ENCODE data around the gene KBTBD6.

KBTBD6 gene

GRCh38 chr13:41159174-41159573 lies 26.6 kb upstream of the KBTBD6 start:
- Histone ChIP-seq H3K4me2 (ENCODE audit: insufficient read depth, low read length) (no peak overlapping the region), H3K9ac (ENCODE audit: low read depth, low read length) (no peak overlapping the region), H2AFZ (ENCODE audit: low read depth, low read length) (no peak overlapping the region), H3K36me3 (ENCODE audit: insufficient read depth, low read length) (peaks cover 6% of the 10 kb centered on the region; the same call in 1 of the 2 replicates), H3K4me3 (ENCODE audit: low read depth in 1 of 2, low read length in 2 of 2) (no peak overlapping the region), H3K79me2 (ENCODE audit: insufficient read depth, low read length) (no peaks in the 10 kb centered on the region), H3K27me3 (ENCODE audit: insufficient read depth, low read length, poor library complexity) (no peaks in the 10 kb centered on the region), H3K9me3 (ENCODE audit: insufficient read depth, low read length, severe bottlenecking) (no peaks in the 10 kb centered on the region), H4K20me1 (ENCODE audit: insufficient read depth, low read length) (no peaks in the 10 kb centered on the region), H3K27ac (ENCODE audit: low read length) (no peak overlapping the region), H3K4me1 (ENCODE audit: insufficient read depth, low read length) (0 out of 2 replicates have a peak, but pooled peaks cover 6% of the 10 kb centered on the region)
- TF ChIP-seq, protein P1, sequence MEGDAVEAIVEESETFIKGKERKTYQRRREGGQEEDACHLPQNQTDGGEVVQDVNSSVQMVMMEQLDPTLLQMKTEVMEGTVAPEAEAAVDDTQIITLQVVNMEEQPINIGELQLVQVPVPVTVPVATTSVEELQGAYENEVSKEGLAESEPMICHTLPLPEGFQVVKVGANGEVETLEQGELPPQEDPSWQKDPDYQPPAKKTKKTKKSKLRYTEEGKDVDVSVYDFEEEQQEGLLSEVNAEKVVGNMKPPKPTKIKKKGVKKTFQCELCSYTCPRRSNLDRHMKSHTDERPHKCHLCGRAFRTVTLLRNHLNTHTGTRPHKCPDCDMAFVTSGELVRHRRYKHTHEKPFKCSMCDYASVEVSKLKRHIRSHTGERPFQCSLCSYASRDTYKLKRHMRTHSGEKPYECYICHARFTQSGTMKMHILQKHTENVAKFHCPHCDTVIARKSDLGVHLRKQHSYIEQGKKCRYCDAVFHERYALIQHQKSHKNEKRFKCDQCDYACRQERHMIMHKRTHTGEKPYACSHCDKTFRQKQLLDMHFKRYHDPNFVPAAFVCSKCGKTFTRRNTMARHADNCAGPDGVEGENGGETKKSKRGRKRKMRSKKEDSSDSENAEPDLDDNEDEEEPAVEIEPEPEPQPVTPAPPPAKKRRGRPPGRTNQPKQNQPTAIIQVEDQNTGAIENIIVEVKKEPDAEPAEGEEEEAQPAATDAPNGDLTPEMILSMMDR (IDR thresholded peaks at IDR 0.05; ENCODE audit: borderline replicate concordance, extremely low read depth, low read length, poor library complexity, severe bottlenecking), result no peak
- no peak for TF ChIP-seq EZH2 (IDR thresholded peaks at IDR 0.05; ENCODE audit: borderline replicate concordance, low read depth, low read length, severe bottlenecking)
- ATAC-seq (ENCODE audit: insufficient read depth, low read depth) (peak; percentile 69), DNase-seq (no peak)

GRCh38 chr13:41157048-41157717 lies 24.6 kb upstream of the KBTBD6 start:
- Histone ChIP-seq H3K4me2 (ENCODE audit: insufficient read depth, low read length) (no peak overlapping the region), H3K9ac (ENCODE audit: low read depth, low read length) (no peak overlapping the region), H3K27me3 (ENCODE audit: insufficient read depth, low read length, poor library complexity) (no peaks in the 10 kb centered on the region), H2AFZ (ENCODE audit: low read depth, low read length) (no peak overlapping the region), H3K4me1 (ENCODE audit: insufficient read depth, low read length) (0 out of 2 replicates have a peak, but pooled peaks cover 6% of the 10 kb centered on the region), H3K79me2 (ENCODE audit: insufficient read depth, low read length) (no peaks in the 10 kb centered on the region), H3K36me3 (ENCODE audit: insufficient read depth, low read length) (peaks cover 2% of the 10 kb centered on the region; the same call in 1 of the 2 replicates), H4K20me1 (ENCODE audit: insufficient read depth, low read length) (no peaks in the 10 kb centered on the region), H3K27ac (ENCODE audit: low read length) (no peak overlapping the region), H3K4me3 (ENCODE audit: low read depth in 1 of 2, low read length in 2 of 2) (no peak overlapping the region), H3K9me3 (ENCODE audit: insufficient read depth, low read length, severe bottlenecking) (peaks cover 4% of the 10 kb centered on the region)
- ATAC-seq (ENCODE audit: insufficient read depth, low read depth), result no peak
- no peak for DNase-seq
- TF ChIP-seq, protein P1 (IDR thresholded peaks at IDR 0.05; ENCODE audit: borderline replicate concordance, extremely low read depth, low read length, poor library complexity, severe bottlenecking), result no peak
- no peak for TF ChIP-seq EZH2 (IDR thresholded peaks at IDR 0.05; ENCODE audit: borderline replicate concordance, low read depth, low read length, severe bottlenecking)

DNA sequence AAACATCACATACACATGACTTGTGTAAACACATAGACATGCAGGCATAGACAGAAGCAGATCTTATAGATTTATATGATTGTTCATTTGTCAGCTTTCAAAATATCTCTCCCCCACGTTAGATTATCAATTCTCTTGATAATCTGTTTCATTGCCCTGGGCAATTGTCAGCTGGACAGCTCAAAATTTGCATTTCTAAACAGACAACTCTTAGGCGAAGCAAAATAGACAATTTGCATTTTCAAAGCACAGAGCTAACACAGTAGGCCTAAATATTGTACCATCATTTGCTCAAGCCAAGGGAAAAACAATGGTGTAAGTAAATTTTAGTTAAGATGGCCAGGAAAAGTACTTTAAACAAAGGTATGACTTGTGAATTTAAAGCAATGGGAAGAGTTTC lies 24.0 kb upstream of the KBTBD6 start:
- Histone ChIP-seq H3K9ac (ENCODE audit: low read depth, low read length) (no peak overlapping the region), H3K9me3 (ENCODE audit: insufficient read depth, low read length, severe bottlenecking) (peaks cover 9% of the 10 kb centered on the region), H2AFZ (ENCODE audit: low read depth, low read length) (no peak overlapping the region), H3K27ac (ENCODE audit: low read length) (no peak overlapping the region), H3K36me3 (ENCODE audit: insufficient read depth, low read length) (peaks cover 8% of the 10 kb centered on the region), H3K27me3 (ENCODE audit: insufficient read depth, low read length, poor library complexity) (no peaks in the 10 kb centered on the region), H3K79me2 (ENCODE audit: insufficient read depth, low read length) (no peaks in the 10 kb centered on the region), H4K20me1 (ENCODE audit: insufficient read depth, low read length) (no peaks in the 10 kb centered on the region), H3K4me2 (ENCODE audit: insufficient read depth, low read length) (no peak overlapping the region), H3K4me1 (ENCODE audit: insufficient read depth, low read length) (0 out of 2 replicates have a peak, but pooled peaks cover 6% of the 10 kb centered on the region), H3K4me3 (ENCODE audit: low read depth in 1 of 2, low read length in 2 of 2) (no peak overlapping the region)
- no peak for DNase-seq
- no peak for ATAC-seq (ENCODE audit: insufficient read depth, low read depth)
- TF ChIP-seq, protein P1 (IDR thresholded peaks at IDR 0.05; ENCODE audit: borderline replicate concordance, extremely low read depth, low read length, poor library complexity, severe bottlenecking), result no peak
- no peak for TF ChIP-seq EZH2 (IDR thresholded peaks at IDR 0.05; ENCODE audit: borderline replicate concordance, low read depth, low read length, severe bottlenecking)

Data from DND-41 (cell line).